SK-MEL-5 (cell line): ENCODE measurements around the gene MMP8. TPM values are rescaled to one million over a fixed set of nuclear protein-coding genes. Genes with fewer than 3 reads are reported as not detected.

ENCODE experiments used
- DNase-seq: peaks from one replicate; pipeline ENCODE4 v3.0.0-alpha.2; 2016; ENCODE audit warnings: low read depth, low spot score
- in situ Hi-C: cut with HindIII; loops from 2 replicates; pipeline ENCODE4 v1.10.0; 2016; ENCODE audit warnings: low sequenced_read_pairs, high pct_unique_total_duplicates, low pct_unique_long_range_greater_than_20kb
- total RNA-seq: library from RNA; depleted of rRNA; stranded (reverse); fragments of >200 nt; shearing (Covaris generic); gene quantifications from 2 replicates; pipeline ENCODE4 v1.2.3, GENCODE V29; 2014

MMP8 gene
- total RNA-seq, 1 experiment from 2014 or later = 31.6 TPM

GRCh38 chr11:102729849-102730815 lies 5.4 kb upstream of the MMP8 start:
- DNase-seq = no peak
- in situ Hi-C loops = no loop called here

- in situ Hi-C loops = no loop called here
- DNase-seq = peak; percentile 9
Observed at GRCh38 chr11:102727890-102728289, 3.1 kb upstream of the MMP8 start.

GRCh38 chr11:102722821-102723220 lies 1.9 kb downstream of the MMP8 start:
- no peak for DNase-seq
- in situ Hi-C loops = no loop called here

GRCh38 chr11:102719620-102720277 lies 5.0 kb downstream of the MMP8 start:
- in situ Hi-C loops = no loop called here

GRCh38 chr11:102717280-102717679 lies 7.5 kb downstream of the MMP8 start:
- DNase-seq = no peak
- in situ Hi-C loops = no loop called here

More at GRCh38 chr11:102719620-102720277, 5.0 kb downstream of the MMP8 start:
- DNase-seq = no peak

GRCh38 chr11:102716527-102716926 lies 8.2 kb downstream of the MMP8 start:
- in situ Hi-C loops = no loop called here

GRCh38 chr11:102712137-102712536 lies 12.6 kb downstream of the MMP8 start:
- in situ Hi-C loops = no loop called here
- DNase-seq = no peak

More at GRCh38 chr11:102716527-102716926, 8.2 kb downstream of the MMP8 start:
- no peak for DNase-seq

GRCh38 chr11:102709201-102709945 lies 15.4 kb downstream of the MMP8 start:
- DNase-seq = no peak
- in situ Hi-C loops = no loop called here

- in situ Hi-C loops = no loop called here
- DNase-seq = no peak
Observed at GRCh38 chr11:102708654-102709053, 16.1 kb downstream of the MMP8 start.

GRCh38 chr11:102705626-102706025 lies 19.1 kb downstream of the MMP8 start, which contains the start of gene MMP27:
Gene MMP27 (minus strand): TSS chr11:102705769. CDS start chr11:102705714, 55 bp downstream.
- DNase-seq = no peak
- in situ Hi-C loops = no loop called here

- DNase-seq = no peak
- in situ Hi-C loops = no loop called here
Observed at GRCh38 chr11:102704841-102705240, 19.9 kb downstream of the MMP8 start.

GRCh38 chr11:102703826-102704493 lies 20.8 kb downstream of the MMP8 start:
- no peak for DNase-seq
- in situ Hi-C loops = no loop called here

GRCh38 chr11:102695201-102695600 lies 29.6 kb downstream of the MMP8 start:
- in situ Hi-C loops = no loop called here
- DNase-seq = no peak

GRCh38 chr11:102685754-102686153 lies 39.0 kb downstream of the MMP8 start:
- no peak for DNase-seq
- in situ Hi-C loops = no loop called here

GRCh38 chr11:102685338-102685737 lies 39.4 kb downstream of the MMP8 start:
- in situ Hi-C loops = no loop called here
- peak; percentile 28 for DNase-seq

GRCh38 chr11:102683277-102683676 lies 41.5 kb downstream of the MMP8 start:
- in situ Hi-C loops = no loop called here
- peak; percentile 36 for DNase-seq

GRCh38 chr11:102680945-102681344 lies 43.8 kb downstream of the MMP8 start:
- in situ Hi-C loops = no loop called here

More at GRCh38 chr11:102680945-102681344, 43.8 kb downstream of the MMP8 start:
- DNase-seq = no peak
